A549 (cell line): Measurements from ENCODE around the gene CHAF1A. TPM values are rescaled to one million over a fixed set of nuclear protein-coding genes. Genes with fewer than 3 reads are reported as not detected.
A peak's percentile ranks its signal among the peaks of the same experiment; 100 is the strongest.

Experiments
- ATAC-seq, 2 experiments: fragments of 200-7000 bp in 1 of 2; fragments of >200 bp in 1 of 2; cut with Nextera tagmentation in 1 of 2; cut with Tn5 transposase in 1 of 2; 3 replicates each; pipeline versions ENCODE4 v1.8.0 to v1.9.1; 2018 to 2020; ENCODE audit warnings: mild to moderate bottlenecking in 1 of 2, moderate library complexity in 1 of 2
- CTCF ChIA-PET: fragments of 300-600 bp; sonication (Branson Sonifier 250); formaldehyde crosslinking; extraction: SDS; loops from one replicate; lab custom pipeline; 2021; ENCODE audit warnings: antibody characterized with exemption, inconsistent platforms; lab: Yijun Ruan, JAX
- POLR2A ChIA-PET: fragments of 350-600 bp; formaldehyde crosslinking; extraction: SDS; loops from one replicate; lab custom pipeline; 2021; ENCODE audit warnings: antibody characterized with exemption, inconsistent platforms; lab: Yijun Ruan, JAX
- DNase-seq, 2 experiments: peaks; one replicate each; pipeline versions ENCODE4 v3.0.0 to v3.0.0-alpha.2; 2011 to 2016; ENCODE audit warnings: low read depth in 1 of 2, low spot score in 1 of 2
- FAIRE-seq: peaks from 2 replicates; lab custom pipeline; 2011; peaks lifted over from hg19 to GRCh38; lab: Jason Lieb, UNC
- H3K27ac ChIP-seq, 2 experiments: fragments of >200 bp; sonication (Bioruptor Twin); formaldehyde crosslinking; 3 replicates each; pipeline ENCODE4 v1.5.1; 2016 to 2017
- H3K4me1 ChIP-seq: fragments of >200 bp; sonication (Bioruptor Twin); formaldehyde crosslinking; 3 replicates; pipeline ENCODE4 v1.6.1; 2016
- H3K4me2 ChIP-seq: fragments of >200 bp; sonication (Bioruptor Twin); formaldehyde crosslinking; 3 replicates; pipeline ENCODE4 v1.6.1; 2016
- H3K4me3 ChIP-seq: fragments of >200 bp; sonication (Bioruptor Twin); formaldehyde crosslinking; 3 replicates; pipeline ENCODE4 v1.5.1; 2016
- H3K9me3 ChIP-seq: fragments of >200 bp; sonication (Bioruptor Twin); formaldehyde crosslinking; 3 replicates; pipeline ENCODE4 v1.6.1; 2016
- CBX8 ChIP-seq: fragments of 200-600 bp; sonication (generic); IDR thresholded peaks from 2 replicates; pipeline ENCODE4 v1.6.1; 2016
- CHD4 ChIP-seq: fragments of 200-600 bp; sonication (generic); IDR thresholded peaks from 2 replicates; pipeline ENCODE4 v1.6.1; 2016; ENCODE audit warnings: antibody characterized with exemption, mild to moderate bottlenecking, borderline replicate concordance
- EP300 ChIP-seq, 2 experiments: fragments of >200 bp; sonication (Bioruptor Twin); formaldehyde crosslinking; IDR thresholded peaks; 2 replicates in 1 of 2; 3 replicates in 1 of 2; pipeline ENCODE4 v1.6.1; 2016 to 2017
- HEYL ChIP-seq: fragments of 250-450 bp; sonication (Bioruptor Pico); IDR thresholded peaks from 2 replicates; pipeline ENCODE4 v1.8.0; 2021; ENCODE audit warnings: mild to moderate bottlenecking, moderate library complexity
- HOXA7 ChIP-seq: fragments of 250-450 bp; sonication (Bioruptor Pico); IDR thresholded peaks from 2 replicates; pipeline ENCODE4 v1.5.0; 2020; ENCODE audit warnings: mild to moderate bottlenecking, moderate library complexity
- HOXB13 ChIP-seq: fragments of 250-450 bp; sonication (Bioruptor Pico); IDR thresholded peaks from 2 replicates; pipeline ENCODE4 v1.5.0; 2020; ENCODE audit warnings: low read depth, mild to moderate bottlenecking, moderate library complexity
- JUNB ChIP-seq: fragments of >200 bp; sonication (Bioruptor Twin); formaldehyde crosslinking; IDR thresholded peaks from 2 replicates; pipeline ENCODE4 v1.6.1; 2016
- KDM1A ChIP-seq: fragments of 200-600 bp; sonication (generic); IDR thresholded peaks from 2 replicates; pipeline ENCODE4 v1.6.1; 2016; ENCODE audit warnings: low read depth, mild to moderate bottlenecking
- KDM5A ChIP-seq: fragments of 200-600 bp; sonication (generic); IDR thresholded peaks from 2 replicates; pipeline ENCODE4 v1.6.1; 2016; ENCODE audit warnings: antibody characterized with exemption, mild to moderate bottlenecking
- MAFK ChIP-seq: fragments of 450-650 bp; IDR thresholded peaks from 2 replicates; pipeline ENCODE4 v1.6.1; 2014; ENCODE audit not compliant: partially characterized antibody
- MYC ChIP-seq: IDR thresholded peaks from 2 replicates; pipeline ENCODE4 v1.6.1; 2012; ENCODE audit warnings: mild to moderate bottlenecking, inconsistent platforms, low read length, improper control_type of control experiment, borderline replicate concordance
- NPAS2 ChIP-seq: fragments of 250-450 bp; sonication (Bioruptor Pico); IDR thresholded peaks from 2 replicates; pipeline ENCODE4 v1.8.0; 2022; ENCODE audit warnings: mild to moderate bottlenecking, moderate library complexity, borderline replicate concordance
- PHF8 ChIP-seq: fragments of 200-600 bp; sonication (generic); IDR thresholded peaks from 2 replicates; pipeline ENCODE4 v1.6.1; 2016; ENCODE audit warnings: low read depth, mild to moderate bottlenecking, antibody characterized with exemption, moderate library complexity, borderline replicate concordance
- POLR2A ChIP-seq: IDR thresholded peaks from 2 replicates; pipeline ENCODE4 v1.6.1; 2012; ENCODE audit warnings: mild to moderate bottlenecking, low read length
- RAD21 ChIP-seq, 2 experiments: fragments of >200 bp in 1 of 2; sonication (Bioruptor Twin) in 1 of 2; formaldehyde crosslinking in 1 of 2; IDR thresholded peaks in 1 of 2; conservative IDR thresholded peaks in 1 of 2; 2 replicates in 1 of 2; 3 replicates in 1 of 2; pipeline ENCODE4 v1.6.1; 2012 to 2018; ENCODE audit warnings: inconsistent platforms in 1 of 2
- RARB ChIP-seq: fragments of 250-450 bp; sonication (Bioruptor Pico); IDR thresholded peaks from 2 replicates; pipeline ENCODE4 v1.8.0; 2021; ENCODE audit warnings: mild to moderate bottlenecking, moderate library complexity
- RNF2 ChIP-seq: fragments of 200-600 bp; sonication (generic); IDR thresholded peaks from 2 replicates; pipeline ENCODE4 v1.6.1; 2016; ENCODE audit warnings: low read depth, mild to moderate bottlenecking, antibody characterized with exemption, moderate library complexity, borderline replicate concordance
- ZC3H11A ChIP-seq: fragments of 450-650 bp; IDR thresholded peaks from 2 replicates; pipeline ENCODE4 v1.6.1; 2014; ENCODE audit warnings: antibody characterized with exemption, mild to moderate bottlenecking
- WGBS: methylation state at CpG from one replicate; pipeline ENCODE4 v1.1.6; 2017; ENCODE audit errors: missing lambda C conversion rate; 5-methylcytosine and 5-hydroxymethylcytosine counted together
- polyA plus RNA-seq, 4 experiments: library from polyadenylated mRNA; depleted of rRNA in 3 of 4; stranded (reverse); fragments of >200 nt; fragmentation: RNase III in 1 of 4; extraction: RNeasy Plus Mini Kit Qiagen cat#74134 plus additional on column Dnase treatment in 1 of 4; gene quantifications; 2 replicates in 3 of 4; 3 replicates in 1 of 4; pipeline ENCODE4 v1.2.3, GENCODE V29; 2011 to 2017
- TF ChIP-seq, protein P1 (sequence below): IDR thresholded peaks from 2 replicates; pipeline ENCODE4 v1.6.1; 2012
- TF ChIP-seq, protein P2 (sequence below): fragments of 450-650 bp; IDR thresholded peaks from 2 replicates; pipeline ENCODE4 v1.6.1; 2014; ENCODE audit warnings: antibody characterized with exemption
- TF ChIP-seq, protein P3 (sequence below): fragments of 150-350 bp; IDR thresholded peaks from 2 replicates; pipeline ENCODE4 v1.6.1; 2014; ENCODE audit warnings: low read depth, mild to moderate bottlenecking, low read length
- TF ChIP-seq, protein P4 (sequence below): IDR thresholded peaks from 2 replicates; pipeline ENCODE4 v1.6.1; 2012
- TF ChIP-seq, protein P5 (sequence below): fragments of 250-450 bp; sonication (Bioruptor Pico); IDR thresholded peaks from 2 replicates; pipeline ENCODE4 v1.5.0; 2020; ENCODE audit warnings: low read depth, mild to moderate bottlenecking, moderate library complexity

CHAF1A gene
- polyA plus RNA-seq, 2 of the 4 experiments (the other 2 are of a cell fraction): 15.6 to 28.0 TPM

DNA sequence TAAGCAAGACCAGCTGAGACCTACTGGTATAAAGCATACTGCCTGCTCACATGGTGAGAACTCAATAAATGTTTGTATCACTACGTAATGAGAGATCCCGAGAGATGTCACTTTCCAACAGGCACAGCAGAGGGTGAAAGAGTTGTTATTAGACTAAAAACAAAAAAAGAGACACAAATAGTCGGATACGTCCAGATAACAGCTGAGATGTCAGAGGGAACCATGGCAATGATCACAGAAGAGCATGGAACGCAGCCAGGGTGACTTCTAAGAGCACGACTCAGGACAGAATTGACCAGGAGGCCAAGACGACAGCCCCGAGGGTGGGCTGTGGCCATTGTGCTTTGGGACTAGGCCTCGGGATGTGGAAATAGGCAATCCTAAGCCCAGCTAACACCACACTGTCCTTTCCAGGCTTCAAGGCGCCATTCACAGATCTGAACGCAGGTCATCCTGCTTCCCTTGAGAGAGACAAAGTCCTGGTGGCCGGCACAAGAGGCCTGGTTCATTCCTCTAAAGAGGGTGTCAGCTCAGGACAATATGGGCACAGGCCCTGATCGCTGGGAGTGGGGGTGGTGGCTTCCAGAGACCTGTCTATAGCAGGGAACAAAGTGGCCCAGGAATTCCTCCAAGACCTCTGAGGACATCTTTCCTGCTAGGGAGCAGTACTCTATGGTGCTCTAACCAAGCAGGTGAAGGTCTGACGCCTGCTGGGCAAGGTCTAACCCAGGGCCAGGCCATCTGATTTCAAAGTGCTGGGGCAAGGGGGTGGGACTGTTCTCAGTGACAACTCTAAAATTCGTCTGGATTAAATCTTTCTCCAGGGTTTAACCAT, 5.3 kb upstream of the CHAF1A start:
- H3K4me3 ChIP-seq: no peak overlapping the region
- ATAC-seq (no peak), DNase-seq (no peak), FAIRE-seq (no peak)
- no peak for TF ChIP-seq CHD4
- no peak for TF ChIP-seq MAFK
- no peak for TF ChIP-seq PHF8
- TF ChIP-seq CBX8: no peak
- TF ChIP-seq MYC: no peak
- TF ChIP-seq NPAS2 (CRISPR knock-in tag): no peak
- no peak for TF ChIP-seq RARB (CRISPR knock-in tag)
- no peak for TF ChIP-seq ZC3H11A
- TF ChIP-seq EP300 (IDR thresholded peaks at IDR 0.05): no peak
- no peak for TF ChIP-seq RNF2
- TF ChIP-seq, protein P1, sequence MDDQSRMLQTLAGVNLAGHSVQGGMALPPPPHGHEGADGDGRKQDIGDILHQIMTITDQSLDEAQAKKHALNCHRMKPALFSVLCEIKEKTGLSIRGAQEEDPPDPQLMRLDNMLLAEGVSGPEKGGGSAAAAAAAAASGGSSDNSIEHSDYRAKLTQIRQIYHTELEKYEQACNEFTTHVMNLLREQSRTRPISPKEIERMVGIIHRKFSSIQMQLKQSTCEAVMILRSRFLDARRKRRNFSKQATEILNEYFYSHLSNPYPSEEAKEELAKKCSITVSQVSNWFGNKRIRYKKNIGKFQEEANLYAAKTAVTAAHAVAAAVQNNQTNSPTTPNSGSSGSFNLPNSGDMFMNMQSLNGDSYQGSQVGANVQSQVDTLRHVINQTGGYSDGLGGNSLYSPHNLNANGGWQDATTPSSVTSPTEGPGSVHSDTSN: no peak
- no peak for TF ChIP-seq KDM5A
- no peak for TF ChIP-seq HOXB13 (CRISPR knock-in tag)
- no peak for TF ChIP-seq KDM1A
- no peak for TF ChIP-seq RAD21 (conservative IDR thresholded peaks at IDR 0.05 in 1 of 2, IDR thresholded peaks at IDR 0.05 in 1 of 2)
- TF ChIP-seq HOXA7: no peak
- TF ChIP-seq, protein P2, sequence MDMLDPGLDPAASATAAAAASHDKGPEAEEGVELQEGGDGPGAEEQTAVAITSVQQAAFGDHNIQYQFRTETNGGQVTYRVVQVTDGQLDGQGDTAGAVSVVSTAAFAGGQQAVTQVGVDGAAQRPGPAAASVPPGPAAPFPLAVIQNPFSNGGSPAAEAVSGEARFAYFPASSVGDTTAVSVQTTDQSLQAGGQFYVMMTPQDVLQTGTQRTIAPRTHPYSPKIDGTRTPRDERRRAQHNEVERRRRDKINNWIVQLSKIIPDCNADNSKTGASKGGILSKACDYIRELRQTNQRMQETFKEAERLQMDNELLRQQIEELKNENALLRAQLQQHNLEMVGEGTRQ: no peak
- TF ChIP-seq HEYL: no peak
- TF ChIP-seq, protein P3, sequence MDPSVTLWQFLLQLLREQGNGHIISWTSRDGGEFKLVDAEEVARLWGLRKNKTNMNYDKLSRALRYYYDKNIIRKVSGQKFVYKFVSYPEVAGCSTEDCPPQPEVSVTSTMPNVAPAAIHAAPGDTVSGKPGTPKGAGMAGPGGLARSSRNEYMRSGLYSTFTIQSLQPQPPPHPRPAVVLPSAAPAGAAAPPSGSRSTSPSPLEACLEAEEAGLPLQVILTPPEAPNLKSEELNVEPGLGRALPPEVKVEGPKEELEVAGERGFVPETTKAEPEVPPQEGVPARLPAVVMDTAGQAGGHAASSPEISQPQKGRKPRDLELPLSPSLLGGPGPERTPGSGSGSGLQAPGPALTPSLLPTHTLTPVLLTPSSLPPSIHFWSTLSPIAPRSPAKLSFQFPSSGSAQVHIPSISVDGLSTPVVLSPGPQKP: no peak
- CTCF ChIA-PET: interaction anchor here (1.0 to 5.5 kb wide), 2 partner anchors 11 to 20 kb away, joined by 3 to 19 read pairs; no protein-coding TSS in a partner anchor
- no peak overlapping the region for H3K4me2 ChIP-seq
- 91% methylated on average over 11 of the region's 15 CpGs for WGBS
- no peak overlapping the region for H3K27ac ChIP-seq
- peaks cover 11% of the 10 kb centered on the region; the same call in 2 of the 3 replicates for H3K4me1 ChIP-seq
- POLR2A ChIA-PET: no interaction called here
- H3K9me3 ChIP-seq: no peaks in the 10 kb centered on the region

DNA sequence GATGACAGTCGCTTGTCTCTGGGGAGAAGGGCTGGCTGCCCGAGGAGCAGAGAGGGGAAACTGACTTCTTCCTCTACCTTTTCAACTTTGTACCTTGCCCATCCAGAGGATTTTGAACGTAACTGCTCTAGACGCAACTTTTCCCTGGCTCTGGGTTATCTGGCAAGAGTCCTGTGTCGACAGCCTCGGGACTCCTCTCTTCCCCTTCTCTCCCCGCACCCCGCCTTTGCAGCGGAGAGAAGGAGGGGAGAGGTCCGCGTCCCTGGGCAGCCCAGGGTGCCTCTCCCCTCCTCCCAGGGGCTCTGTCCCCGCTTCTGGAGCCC, 2.7 kb upstream of the CHAF1A start:
- Histone ChIP-seq H3K27ac (peak overlapping the region; percentile 88 to 99), H3K9me3 (no peaks in the 10 kb centered on the region), H3K4me2 (peak overlapping the region; percentile 87), H3K4me1 (peaks cover 26% of the 10 kb centered on the region), H3K4me3 (peak overlapping the region; percentile 77)
- ATAC-seq (peak; percentile 33 to 44), DNase-seq (peak in 1 of 2 experiments; percentile 10), FAIRE-seq (no peak)
- TF ChIP-seq NPAS2 (CRISPR knock-in tag): no peak
- TF ChIP-seq POLR2A: no peak
- TF ChIP-seq, protein P4, sequence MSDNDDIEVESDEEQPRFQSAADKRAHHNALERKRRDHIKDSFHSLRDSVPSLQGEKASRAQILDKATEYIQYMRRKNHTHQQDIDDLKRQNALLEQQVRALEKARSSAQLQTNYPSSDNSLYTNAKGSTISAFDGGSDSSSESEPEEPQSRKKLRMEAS: no peak
- TF ChIP-seq JUNB: no peak
- TF ChIP-seq, protein P5, sequence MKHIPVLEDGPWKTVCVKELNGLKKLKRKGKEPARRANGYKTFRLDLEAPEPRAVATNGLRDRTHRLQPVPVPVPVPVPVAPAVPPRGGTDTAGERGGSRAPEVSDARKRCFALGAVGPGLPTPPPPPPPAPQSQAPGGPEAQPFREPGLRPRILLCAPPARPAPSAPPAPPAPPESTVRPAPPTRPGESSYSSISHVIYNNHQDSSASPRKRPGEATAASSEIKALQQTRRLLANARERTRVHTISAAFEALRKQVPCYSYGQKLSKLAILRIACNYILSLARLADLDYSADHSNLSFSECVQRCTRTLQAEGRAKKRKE (CRISPR knock-in tag): no peak
- TF ChIP-seq HEYL: no peak
- WGBS: under 1% methylated on average over 9 of the region's 12 CpGs
- ChIA-PET CTCF (interaction anchor here (0.6 to 3.0 kb wide), 30 partner anchors 11 to 181 kb away, joined by 3 to 51 read pairs (median 6); no protein-coding TSS in a partner anchor), POLR2A (interaction anchor here (1.0 kb wide), 1 partner anchor 25 kb away, joined by 3 read pairs; no protein-coding TSS in a partner anchor)
